ENCODE results near the gene SYT10.
"Not testable (repeated sequence)": the region's sequence is repeated elsewhere in the genome, so short reads cannot be mapped to it uniquely, and the experiment has no call there.

The SYT10 gene

DNA sequence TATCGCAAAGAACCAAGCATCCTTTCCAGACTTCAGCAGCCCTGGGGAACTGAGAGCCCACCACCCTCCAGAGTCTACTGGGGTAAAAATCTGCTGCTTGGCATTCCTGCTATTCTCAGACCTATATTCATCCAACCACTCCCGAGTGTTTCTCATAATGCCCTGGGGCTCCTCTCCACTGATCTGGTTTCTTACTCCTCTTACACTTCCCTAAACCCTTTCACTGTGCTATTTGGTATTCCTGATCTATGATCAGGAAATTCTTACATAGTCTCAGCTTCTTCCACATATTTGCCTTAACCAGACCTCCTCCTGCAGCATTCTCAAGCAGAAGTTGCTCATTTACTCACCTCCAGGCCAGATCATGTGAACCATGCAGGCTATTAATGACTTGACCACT is 82.4 kb downstream of the SYT10 start:
- in situ Hi-C loops (cut with MboI; ENCODE audit: low sequenced_read_pairs) = no loop called here

DNA sequence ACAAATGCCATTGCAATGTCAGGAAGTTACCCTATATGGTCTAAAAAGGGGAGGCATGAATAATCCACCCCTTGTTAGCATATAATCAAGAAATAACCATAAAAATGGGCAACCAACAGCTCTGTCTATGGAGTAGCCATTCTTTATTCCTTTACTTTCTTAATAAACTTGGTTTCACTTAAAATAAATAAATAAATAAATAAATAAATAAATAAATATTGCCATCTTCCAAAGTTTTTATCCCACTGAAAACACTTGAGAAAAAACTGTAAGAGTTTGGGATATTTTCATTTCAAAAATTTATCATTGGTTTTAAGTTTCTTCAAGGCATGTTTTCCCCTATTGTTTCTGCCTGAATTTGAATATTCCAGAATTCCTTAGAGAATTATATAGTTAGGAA is 89.8 kb downstream of the SYT10 start:
- in situ Hi-C loops (cut with MboI; ENCODE audit: low sequenced_read_pairs) = no loop called here

DNA sequence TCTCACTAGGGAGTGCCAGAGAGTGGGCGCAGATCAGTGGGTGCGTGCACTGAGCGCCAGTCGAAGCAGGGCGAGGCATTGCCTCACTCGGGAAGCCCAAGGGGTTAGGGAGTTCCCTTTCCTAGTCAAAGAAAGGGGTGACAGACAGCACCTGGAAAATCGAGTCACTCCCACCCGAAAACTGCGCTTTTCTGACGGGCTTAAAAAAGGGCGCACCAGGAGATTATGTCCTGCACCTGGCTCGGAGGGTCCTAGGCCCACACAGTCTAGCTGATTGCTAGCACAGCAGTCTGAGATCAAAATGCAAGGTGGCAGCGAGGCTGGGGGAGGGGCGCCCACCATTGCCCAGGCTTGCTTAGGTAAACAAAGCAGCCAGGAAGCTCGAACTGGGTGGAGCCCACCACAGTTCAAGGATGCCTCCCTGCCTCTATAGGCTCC is 107.6 kb downstream of the SYT10 start:
- in situ Hi-C loops (cut with MboI; ENCODE audit: low sequenced_read_pairs) = not testable (repeated sequence)

DNA sequence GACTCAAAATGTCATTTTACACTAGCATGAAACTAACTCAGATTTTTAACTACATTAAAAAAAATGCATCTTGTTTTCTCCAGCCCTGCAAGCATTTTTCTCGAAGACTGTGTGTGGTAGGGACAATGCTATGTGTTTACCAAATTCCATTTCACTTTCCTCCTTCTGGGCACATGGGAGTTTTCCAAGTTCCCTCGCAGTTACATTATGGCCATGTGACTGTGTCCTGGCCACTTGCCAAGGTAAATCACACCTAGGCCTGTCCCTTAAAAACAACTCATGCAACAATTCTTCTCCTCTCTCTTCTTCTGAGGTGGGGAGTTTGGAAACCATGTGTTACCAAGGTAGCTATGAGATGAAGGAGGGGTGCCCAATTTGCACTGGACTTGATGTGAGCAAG is 108.7 kb downstream of the SYT10 start:
- in situ Hi-C loops (cut with MboI; ENCODE audit: low sequenced_read_pairs) = no loop called here
